WTC11 (cell line): ENCODE results near the gene SPEF1.

Source experiments
- AFF4 ChIP-seq: sonication (generic); formaldehyde crosslinking; IDR thresholded peaks from 2 replicates; pipeline ENCODE4 v1.8.1; 2023; ENCODE audit warnings: mild to moderate bottlenecking, missing genetic modification reagents, borderline replicate concordance
- ATF2 ChIP-seq: sonication (generic); formaldehyde crosslinking; IDR thresholded peaks from 2 replicates; pipeline ENCODE4 v1.8.1; 2022; ENCODE audit warnings: low read depth, missing genetic modification reagents, borderline replicate concordance
- ATF6 ChIP-seq: sonication (generic); formaldehyde crosslinking; IDR thresholded peaks from 2 replicates; pipeline ENCODE4 v1.8.1; 2023; ENCODE audit warnings: mild to moderate bottlenecking, missing genetic modification reagents
- CREB1 ChIP-seq: sonication (generic); formaldehyde crosslinking; IDR thresholded peaks from 2 replicates; pipeline ENCODE4 v1.8.0; 2023; ENCODE audit warnings: mild to moderate bottlenecking, missing genetic modification reagents
- CREM ChIP-seq: sonication (generic); formaldehyde crosslinking; IDR thresholded peaks from 2 replicates; pipeline ENCODE4 v1.8.1; 2022; ENCODE audit warnings: mild to moderate bottlenecking, missing genetic modification reagents, moderate library complexity
- CTCF ChIP-seq: fragments of 200-600 bp; IDR thresholded peaks from 2 replicates; pipeline ENCODE4 v1.8.0; 2022; ENCODE audit warnings: antibody characterized with exemption
- NR3C1 ChIP-seq: sonication (generic); formaldehyde crosslinking; conservative IDR thresholded peaks from 2 replicates; pipeline ENCODE4 v1.8.1; 2023; ENCODE audit warnings: low read depth, mild to moderate bottlenecking, missing genetic modification reagents
- RELA ChIP-seq: sonication (generic); formaldehyde crosslinking; IDR thresholded peaks from 2 replicates; pipeline ENCODE4 v1.8.1; 2022; ENCODE audit warnings: missing genetic modification reagents, mild to moderate bottlenecking, borderline replicate concordance
- SP1 ChIP-seq: sonication (generic); formaldehyde crosslinking; conservative IDR thresholded peaks from 2 replicates; pipeline ENCODE4 v1.8.1; 2022; ENCODE audit warnings: missing genetic modification reagents
- USF2 ChIP-seq: sonication (generic); formaldehyde crosslinking; IDR thresholded peaks from 2 replicates; pipeline ENCODE4 v1.8.1; 2023; ENCODE audit warnings: mild to moderate bottlenecking, missing genetic modification reagents, moderate library complexity
- ZBTB43 ChIP-seq: sonication (generic); formaldehyde crosslinking; IDR thresholded peaks from 2 replicates; pipeline ENCODE4 v1.8.1; 2023; ENCODE audit warnings: mild to moderate bottlenecking, missing genetic modification reagents
- ZNF263 ChIP-seq: sonication (generic); formaldehyde crosslinking; IDR thresholded peaks from 2 replicates; pipeline ENCODE4 v1.8.1; 2022; ENCODE audit warnings: low read depth, mild to moderate bottlenecking, moderate library complexity, missing genetic modification reagents
- ZNF512 ChIP-seq: sonication (generic); formaldehyde crosslinking; IDR thresholded peaks from 2 replicates; pipeline ENCODE4 v1.8.1; 2022; ENCODE audit warnings: missing genetic modification reagents, borderline replicate concordance

- TF ChIP-seq CTCF, result no peak
- no peak for TF ChIP-seq CREM
- no peak for TF ChIP-seq AFF4 (CRISPR knock-in tag)
- TF ChIP-seq CREB1, result no peak
- no peak for TF ChIP-seq ZNF512 (CRISPR knock-in tag)
- TF ChIP-seq NR3C1 (CRISPR knock-in tag), result no peak
- no peak for TF ChIP-seq ATF6 (CRISPR knock-in tag)
- no peak for TF ChIP-seq ZNF263 (CRISPR knock-in tag)
- TF ChIP-seq ZBTB43 (CRISPR knock-in tag), result no peak
- TF ChIP-seq USF2, result no peak
- no peak for TF ChIP-seq RELA (CRISPR knock-in tag)
- no peak for TF ChIP-seq SP1 (CRISPR knock-in tag)
- TF ChIP-seq ATF2 (CRISPR knock-in tag), result no peak
Observed at GRCh38 chr20:3753501-3754275, 27.6 kb downstream of the SPEF1 start.
